Measurements from ENCODE around the gene PRKAG2. TPM values are rescaled to one million over a fixed set of nuclear protein-coding genes. Genes with fewer than 3 reads are reported as not detected.
A peak's percentile ranks its signal among the peaks of the same experiment; 100 is the strongest.
"Not testable (repeated sequence)": the region's sequence is repeated elsewhere in the genome, so short reads cannot be mapped to it uniquely, and the experiment has no call there.

Gene PRKAG2
- total RNA-seq, 1 donor, result 21.2 TPM

- no peak overlapping the region for H3K4me3 ChIP-seq (ENCODE audit: low read depth, low read length)
- DNase-seq (ENCODE audit: low read depth), result no peak
- TF ChIP-seq CTCF (IDR thresholded peaks at IDR 0.05; ENCODE audit: insufficient read depth, low read depth, low read length), result no peak
Observed at GRCh38 chr7:151752816-151753595, 123.9 kb downstream of the PRKAG2 start.

GRCh38 chr7:151752037-151752436 is 124.9 kb downstream of the PRKAG2 start:
- TF ChIP-seq CTCF (IDR thresholded peaks at IDR 0.05; ENCODE audit: insufficient read depth, low read depth, low read length), result no peak
- no peak for DNase-seq (ENCODE audit: low read depth)
- H3K4me3 ChIP-seq (ENCODE audit: low read depth, low read length), result no peak overlapping the region

DNA sequence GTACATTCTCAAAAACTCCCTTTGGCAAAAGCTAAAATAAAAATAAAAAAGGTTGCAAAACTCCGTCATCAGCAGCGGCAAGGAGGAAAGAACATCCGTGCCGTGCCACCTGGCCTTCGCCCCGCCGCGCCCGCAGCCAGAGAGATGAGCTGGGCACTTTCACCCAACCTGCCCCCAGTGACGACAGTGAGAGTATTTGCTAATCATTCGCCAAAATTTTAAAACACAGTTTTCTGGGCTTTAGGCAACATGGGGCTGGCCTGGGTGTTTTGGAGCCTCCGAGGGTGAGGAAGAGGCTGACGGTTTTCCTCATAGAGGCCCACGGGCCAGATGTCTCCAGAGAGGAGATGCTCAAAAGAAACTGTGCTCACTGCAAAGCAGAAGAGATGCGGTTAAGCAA is 128.2 kb downstream of the PRKAG2 start:
- no peak overlapping the region for H3K4me3 ChIP-seq (ENCODE audit: low read depth, low read length)
- TF ChIP-seq CTCF (IDR thresholded peaks at IDR 0.05; ENCODE audit: insufficient read depth, low read depth, low read length), result no peak
- no peak for DNase-seq (ENCODE audit: low read depth)

DNA sequence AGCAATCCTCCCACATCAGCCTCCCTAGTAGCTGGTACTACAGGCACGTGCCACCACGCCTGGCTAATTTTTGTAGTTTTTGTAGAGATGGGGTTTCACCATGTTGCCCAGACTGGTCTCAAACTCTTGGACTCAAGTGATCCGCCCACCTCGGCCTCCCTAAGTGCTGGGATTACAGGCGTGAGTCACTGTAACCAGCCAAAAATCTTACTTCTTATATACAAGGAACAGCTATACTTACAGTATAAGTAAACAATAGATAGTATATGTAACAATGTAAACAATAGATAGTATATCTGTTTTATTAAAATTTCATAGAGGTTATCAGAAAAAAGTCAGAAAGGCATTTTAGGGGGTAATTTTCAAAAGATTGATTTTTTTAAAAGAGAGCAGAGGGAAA is 128.9 kb downstream of the PRKAG2 start:
- peak; percentile 81 for DNase-seq (ENCODE audit: low read depth)
- H3K4me3 ChIP-seq (ENCODE audit: low read depth, low read length), result not testable (repeated sequence)

DNA sequence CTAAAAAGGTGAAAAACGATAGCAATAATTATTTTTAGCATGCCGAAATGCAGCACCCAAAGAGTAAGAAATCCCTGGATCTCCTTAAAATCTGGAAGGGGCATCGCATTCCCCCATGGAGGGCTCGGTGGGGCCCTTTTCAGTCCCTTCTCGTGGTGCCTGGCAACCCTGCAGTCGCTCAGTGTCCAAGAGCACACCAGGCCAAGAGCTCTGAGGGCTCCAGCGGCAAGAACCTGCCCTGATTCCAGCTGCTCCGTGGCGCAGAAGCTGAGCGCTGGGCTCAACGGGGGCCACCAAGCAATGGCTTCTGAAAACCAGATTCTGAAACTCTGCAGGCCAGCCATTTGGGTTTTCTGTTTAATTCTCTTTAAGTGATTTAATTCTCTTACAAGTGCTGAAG is 131.2 kb downstream of the PRKAG2 start:
- no peak for DNase-seq (ENCODE audit: low read depth)
- no peak overlapping the region for H3K4me3 ChIP-seq (ENCODE audit: low read depth, low read length)
- no peak for TF ChIP-seq CTCF (IDR thresholded peaks at IDR 0.05; ENCODE audit: insufficient read depth, low read depth, low read length)

GRCh38 chr7:151744656-151745638 is 132.0 kb downstream of the PRKAG2 start:
- no peak overlapping the region for H3K4me3 ChIP-seq (ENCODE audit: low read depth, low read length)
- TF ChIP-seq CTCF (IDR thresholded peaks at IDR 0.05; ENCODE audit: insufficient read depth, low read depth, low read length), result peak; percentile 56
- DNase-seq (ENCODE audit: low read depth), result peak; percentile 95

DNA sequence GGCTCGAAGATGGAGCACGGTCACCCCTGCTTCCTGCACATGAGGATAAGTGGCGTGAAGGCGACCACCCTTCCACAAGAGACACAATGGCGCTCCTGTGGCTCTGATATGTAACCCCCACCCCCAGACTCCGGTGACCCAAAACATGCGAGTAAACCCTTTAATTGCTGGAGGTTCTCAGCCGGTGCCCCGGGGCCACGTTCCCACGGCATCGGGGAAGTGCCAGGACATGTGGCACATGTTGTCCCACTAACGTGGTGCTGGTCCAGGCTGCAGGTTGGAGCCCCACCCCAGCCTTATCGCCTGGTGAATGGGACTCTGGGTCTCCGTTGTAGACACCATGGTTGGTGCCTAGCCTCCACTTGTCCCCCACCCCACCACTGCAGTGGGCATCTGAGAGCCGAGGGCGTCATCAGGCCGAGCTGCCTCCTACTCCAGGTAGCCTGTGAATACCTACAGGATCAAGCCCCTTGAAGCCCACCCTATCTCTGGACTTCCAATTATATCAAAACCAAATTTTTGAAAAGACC is 132.8 kb downstream of the PRKAG2 start:
- H3K4me3 ChIP-seq (ENCODE audit: low read depth, low read length), result no peak overlapping the region
- TF ChIP-seq CTCF (IDR thresholded peaks at IDR 0.05; ENCODE audit: insufficient read depth, low read depth, low read length), result no peak
- DNase-seq (ENCODE audit: low read depth), result no peak

All from fibroblast of villous mesenchyme (primary cell).